HFFc6 (cell line): ENCODE data around the gene CAPN13. TPM values are rescaled to one million over a fixed set of nuclear protein-coding genes. Genes with fewer than 3 reads are reported as not detected.

Experiments used
- DNase-seq: peaks from one replicate; pipeline ENCODE4 v3.0.0-alpha.2; 2018
- H3K27ac Mint-ChIP-seq: 2 replicates; pipeline ENCODE4 v1.8.0; 2020; ENCODE audit warnings: mild to moderate bottlenecking, mixed read lengths
- H3K27me3 Mint-ChIP-seq: 2 replicates; pipeline ENCODE4 v1.8.0; 2021; ENCODE audit warnings: mild to moderate bottlenecking, moderate library complexity, mixed read lengths; ENCODE audit not compliant: insufficient read depth
- H3K36me3 Mint-ChIP-seq: 2 replicates; pipeline ENCODE4 v1.8.0; 2021; ENCODE audit warnings: low read depth, mixed read lengths
- H3K4me1 Mint-ChIP-seq: 2 replicates; pipeline ENCODE4 v1.8.0; 2020; ENCODE audit warnings: low read depth, mixed read lengths
- H3K4me3 Mint-ChIP-seq: 2 replicates; pipeline ENCODE4 v1.8.0; 2020; ENCODE audit warnings: mild to moderate bottlenecking, moderate library complexity, mixed read lengths
- H3K9me3 Mint-ChIP-seq: 2 replicates; pipeline ENCODE4 v1.8.0; 2020; ENCODE audit warnings: mild to moderate bottlenecking, mixed read lengths
- total RNA-seq, 6 experiments: library from RNA; stranded (reverse); fragmentation: NEBNext Ultra II Directional; extraction: Animal tissue kit (Norgen Biotek cat#: 25700); gene quantifications; 2 replicates in 1 of 6; 3 replicates in 5 of 6; pipeline ENCODE4 v1.2.3, GENCODE V29; 2021
- TF ChIP-seq, protein P1 (sequence below): fragments of 200-600 bp; sonication (generic); IDR thresholded peaks from 2 replicates; pipeline ENCODE4 v1.5.0; 2021; ENCODE audit warnings: antibody characterized with exemption, mild to moderate bottlenecking

Gene CAPN13
- total RNA-seq, 6 experiments from 2014 or later = not detected

DNA sequence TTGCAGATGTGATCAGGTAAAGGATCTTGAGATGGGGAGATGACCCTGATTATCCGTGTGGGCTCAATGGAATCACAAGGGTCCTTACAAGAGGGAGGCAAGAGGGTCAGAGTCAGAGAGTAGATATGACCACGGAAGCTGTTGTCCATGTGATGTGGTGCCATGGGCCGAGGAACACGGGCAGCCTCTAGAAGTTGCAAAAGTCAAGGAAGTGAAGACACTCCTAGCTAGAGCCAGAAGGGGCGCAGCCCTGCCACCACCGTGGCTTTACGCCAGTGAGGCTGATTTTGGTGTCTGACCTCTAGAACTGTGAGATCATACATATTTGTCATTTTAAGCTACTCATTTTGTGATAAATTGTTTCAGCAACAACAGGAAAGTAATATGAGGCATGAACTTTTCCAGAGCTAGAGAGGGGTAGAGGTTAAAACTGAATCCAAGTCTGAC lies 114.4 kb downstream of the CAPN13 start:
- Mint-ChIP-seq H3K9me3 (no peaks in the 10 kb centered on the region), H3K27ac (no peak overlapping the region), H3K36me3 (no peaks in the 10 kb centered on the region), H3K27me3 (peaks cover 11% of the 10 kb centered on the region; the same call in 1 of the 2 replicates), H3K4me3 (no peak overlapping the region), H3K4me1 (peaks cover 24% of the 10 kb centered on the region)
- DNase-seq = no peak
- TF ChIP-seq, protein P1, sequence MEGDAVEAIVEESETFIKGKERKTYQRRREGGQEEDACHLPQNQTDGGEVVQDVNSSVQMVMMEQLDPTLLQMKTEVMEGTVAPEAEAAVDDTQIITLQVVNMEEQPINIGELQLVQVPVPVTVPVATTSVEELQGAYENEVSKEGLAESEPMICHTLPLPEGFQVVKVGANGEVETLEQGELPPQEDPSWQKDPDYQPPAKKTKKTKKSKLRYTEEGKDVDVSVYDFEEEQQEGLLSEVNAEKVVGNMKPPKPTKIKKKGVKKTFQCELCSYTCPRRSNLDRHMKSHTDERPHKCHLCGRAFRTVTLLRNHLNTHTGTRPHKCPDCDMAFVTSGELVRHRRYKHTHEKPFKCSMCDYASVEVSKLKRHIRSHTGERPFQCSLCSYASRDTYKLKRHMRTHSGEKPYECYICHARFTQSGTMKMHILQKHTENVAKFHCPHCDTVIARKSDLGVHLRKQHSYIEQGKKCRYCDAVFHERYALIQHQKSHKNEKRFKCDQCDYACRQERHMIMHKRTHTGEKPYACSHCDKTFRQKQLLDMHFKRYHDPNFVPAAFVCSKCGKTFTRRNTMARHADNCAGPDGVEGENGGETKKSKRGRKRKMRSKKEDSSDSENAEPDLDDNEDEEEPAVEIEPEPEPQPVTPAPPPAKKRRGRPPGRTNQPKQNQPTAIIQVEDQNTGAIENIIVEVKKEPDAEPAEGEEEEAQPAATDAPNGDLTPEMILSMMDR = no peak

DNA sequence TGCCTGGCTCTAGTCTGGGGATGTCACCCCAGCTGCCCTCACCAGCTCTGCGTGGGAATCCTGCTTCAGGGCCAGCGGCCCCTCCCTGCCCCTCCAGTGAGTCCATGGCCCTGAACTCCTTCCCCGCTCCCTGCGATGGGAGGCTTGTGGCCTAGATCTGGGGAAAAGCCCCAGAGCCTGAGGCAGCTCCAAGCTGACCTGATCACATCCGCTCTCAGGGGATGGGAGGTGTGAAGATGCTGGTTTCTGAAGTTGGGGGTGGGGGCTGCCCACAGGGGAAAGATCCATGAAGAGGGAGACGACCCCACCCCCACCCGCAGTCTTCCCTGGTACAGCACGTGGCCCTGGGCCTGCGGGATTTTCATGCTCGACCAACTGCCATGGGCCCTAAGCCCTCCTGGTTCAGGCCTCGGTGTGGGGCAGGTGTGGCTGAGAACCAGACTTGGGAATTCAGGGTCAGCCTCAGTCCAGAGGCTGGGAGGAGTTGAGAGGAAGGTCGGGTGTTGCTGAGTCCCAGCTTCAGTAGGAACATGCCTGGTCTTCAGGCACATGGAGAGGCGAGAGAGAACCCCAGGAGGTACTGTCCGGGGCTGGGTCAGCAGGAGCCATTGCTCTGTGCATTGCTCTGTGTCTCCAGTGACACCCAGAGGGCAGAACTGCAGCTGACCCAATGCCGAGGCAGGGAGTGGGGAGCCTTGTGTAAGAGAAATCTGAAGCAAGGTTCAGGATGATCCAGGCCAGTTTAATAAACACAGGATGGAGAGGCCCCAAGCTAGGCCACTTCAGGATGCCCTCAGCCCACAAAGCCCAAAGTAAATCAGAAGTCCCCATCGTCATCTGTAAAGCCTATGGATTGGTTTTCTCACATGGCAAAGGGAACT lies 115.1 kb downstream of the CAPN13 start:
- Mint-ChIP-seq H3K4me3 (no peak overlapping the region), H3K27ac (no peak overlapping the region; the same call in 1 of the 2 replicates), H3K36me3 (no peaks in the 10 kb centered on the region), H3K9me3 (no peaks in the 10 kb centered on the region), H3K4me1 (peaks cover 24% of the 10 kb centered on the region), H3K27me3 (peaks cover 11% of the 10 kb centered on the region; the same call in 1 of the 2 replicates)
- DNase-seq = peak; percentile 22
- TF ChIP-seq, protein P1 = peak; percentile 62

DNA sequence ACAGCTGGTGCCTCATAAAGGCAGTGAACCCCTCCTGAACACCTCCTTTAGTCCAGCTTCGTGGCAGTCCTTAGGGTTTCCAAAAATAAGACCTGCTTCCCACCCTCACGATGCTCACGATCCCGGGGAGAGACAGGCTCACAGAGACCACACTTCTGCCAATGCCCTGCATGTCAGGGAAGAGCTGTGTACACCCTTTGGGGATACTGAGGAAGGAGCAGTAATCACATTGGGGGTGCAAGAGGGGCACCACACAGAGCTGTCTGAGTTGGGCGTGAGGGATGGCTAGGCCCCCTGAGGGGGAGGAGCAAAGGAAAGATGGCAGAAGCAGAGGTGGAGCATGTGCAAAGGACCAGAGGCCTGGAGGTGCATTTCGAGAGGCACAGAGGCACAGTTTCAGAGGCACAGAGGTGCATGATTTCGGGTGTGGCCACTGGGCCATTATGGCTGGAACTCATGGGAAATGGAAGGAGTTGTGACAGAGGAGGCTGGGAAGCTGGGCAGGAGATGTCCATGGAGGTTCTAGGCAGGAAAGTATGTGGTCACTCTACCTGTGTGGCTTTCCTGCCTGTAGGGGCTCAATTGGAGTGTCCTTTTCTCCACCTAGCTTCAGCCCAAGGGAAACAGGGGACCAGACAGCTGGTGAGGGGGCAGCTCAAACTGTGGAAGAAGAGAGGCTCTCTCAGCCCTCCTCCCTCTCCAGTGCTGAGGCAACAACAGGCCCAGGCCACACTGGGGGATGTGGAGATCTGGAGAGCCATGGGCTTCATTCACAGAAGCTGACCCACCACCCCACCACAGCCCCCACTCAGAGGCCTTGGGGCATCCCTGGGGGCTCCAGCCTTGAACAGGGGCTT lies 115.9 kb downstream of the CAPN13 start:
- peaks cover 24% of the 10 kb centered on the region for H3K4me1 Mint-ChIP-seq

DNA sequence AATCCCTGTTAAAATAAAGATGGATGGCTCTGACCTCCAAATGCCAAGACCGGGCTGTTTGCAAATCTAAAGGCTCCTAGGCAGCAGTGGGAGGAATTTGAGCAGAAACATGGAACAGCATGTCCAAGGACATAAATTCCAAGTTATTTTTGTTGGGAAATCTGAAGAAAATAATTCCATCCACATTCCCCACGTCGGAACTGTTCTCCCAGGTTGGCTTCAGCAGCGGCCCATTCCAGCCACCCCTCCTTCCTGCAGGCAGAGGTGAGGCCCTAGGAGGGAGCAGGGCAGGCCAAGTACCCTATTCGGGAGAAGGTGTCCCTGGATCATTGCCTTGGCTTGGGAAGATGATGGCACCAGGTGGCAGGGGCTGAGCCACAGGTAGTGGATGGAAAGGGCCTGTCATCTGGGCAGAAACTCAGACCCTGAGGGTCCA lies 117.1 kb downstream of the CAPN13 start:
- peaks cover 24% of the 10 kb centered on the region for H3K4me1 Mint-ChIP-seq
- no peak overlapping the region for H3K27ac Mint-ChIP-seq
- TF ChIP-seq, protein P1 = no peak
- DNase-seq = no peak
- H3K36me3 Mint-ChIP-seq = no peaks in the 10 kb centered on the region
- no peak overlapping the region for H3K4me3 Mint-ChIP-seq
- peaks cover 5% of the 10 kb centered on the region; the same call in 1 of the 2 replicates for H3K27me3 Mint-ChIP-seq
- H3K9me3 Mint-ChIP-seq = no peaks in the 10 kb centered on the region

More for the DNA sequence above, 115.9 kb downstream of the CAPN13 start:
- Mint-ChIP-seq H3K27me3 (peaks cover 14% of the 10 kb centered on the region; the same call in 1 of the 2 replicates), H3K4me3 (no peak overlapping the region), H3K9me3 (no peaks in the 10 kb centered on the region), H3K27ac (no peak overlapping the region), H3K36me3 (no peaks in the 10 kb centered on the region)
- TF ChIP-seq, protein P1 = no peak
- no peak for DNase-seq

DNA sequence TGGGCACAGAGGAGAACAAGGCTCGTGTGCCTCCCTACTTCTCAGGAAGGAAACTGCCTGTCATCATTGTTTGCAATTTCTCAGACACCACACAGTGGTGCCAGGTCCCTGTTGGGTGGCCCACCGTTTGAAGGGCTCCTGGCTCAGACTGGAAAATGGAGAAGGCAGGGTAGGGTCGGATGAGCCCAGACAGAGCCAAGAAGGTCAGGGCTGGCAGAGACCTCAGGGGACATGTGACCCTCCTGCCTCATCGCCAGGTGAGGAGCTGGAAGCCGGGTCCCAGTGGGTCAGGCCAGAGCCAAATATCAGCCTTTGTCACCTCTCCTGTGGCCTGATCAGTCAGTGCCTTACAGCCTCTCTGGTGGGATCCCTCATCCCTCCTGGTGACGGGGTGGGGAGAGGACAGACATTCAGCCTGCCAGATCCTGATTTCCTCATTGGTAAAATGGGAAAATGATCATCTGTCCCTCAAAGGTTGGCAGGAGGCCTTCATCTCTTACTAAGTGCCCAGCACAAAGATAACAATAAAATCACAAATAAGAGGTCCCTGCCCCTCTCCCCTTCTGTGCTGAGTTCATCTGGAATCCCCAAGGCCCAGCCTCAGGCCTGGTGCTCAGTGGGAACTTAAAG lies 117.6 kb downstream of the CAPN13 start:
- Mint-ChIP-seq H3K36me3 (no peaks in the 10 kb centered on the region), H3K9me3 (no peaks in the 10 kb centered on the region), H3K4me3 (no peak overlapping the region), H3K4me1 (peaks cover 21% of the 10 kb centered on the region), H3K27ac (no peak overlapping the region), H3K27me3 (peaks cover 4% of the 10 kb centered on the region; the same call in 1 of the 2 replicates)
- TF ChIP-seq, protein P1 = no peak
- no peak for DNase-seq
